ELF-1 (cell line): Measurements from ENCODE around the gene SLC25A10.

Source experiments
- DNase-seq: peaks from one replicate; pipeline ENCODE4 v3.0.0-alpha.2; 2016; ENCODE audit warnings: low read depth, low spot score

Gene SLC25A10

DNA sequence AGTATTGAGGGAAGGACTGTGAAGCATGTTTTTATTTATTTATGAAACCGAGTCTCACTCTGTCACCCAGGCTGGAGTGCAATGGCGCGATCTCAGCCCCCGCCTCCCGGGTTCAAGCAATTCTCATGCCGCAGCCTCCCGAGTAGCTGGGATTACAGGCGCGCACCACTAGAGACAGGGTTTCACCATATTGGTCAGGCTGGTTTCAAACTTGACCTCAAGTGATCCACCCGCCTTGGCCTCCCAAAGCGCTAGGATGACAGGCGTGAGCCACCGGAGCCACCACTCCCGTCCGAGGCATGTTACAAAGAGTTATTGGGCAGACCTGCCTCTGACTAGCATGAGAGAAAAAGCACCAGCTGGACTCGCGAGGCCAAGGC lies 5.9 kb upstream of the SLC25A10 start:
- no peak for DNase-seq

DNA sequence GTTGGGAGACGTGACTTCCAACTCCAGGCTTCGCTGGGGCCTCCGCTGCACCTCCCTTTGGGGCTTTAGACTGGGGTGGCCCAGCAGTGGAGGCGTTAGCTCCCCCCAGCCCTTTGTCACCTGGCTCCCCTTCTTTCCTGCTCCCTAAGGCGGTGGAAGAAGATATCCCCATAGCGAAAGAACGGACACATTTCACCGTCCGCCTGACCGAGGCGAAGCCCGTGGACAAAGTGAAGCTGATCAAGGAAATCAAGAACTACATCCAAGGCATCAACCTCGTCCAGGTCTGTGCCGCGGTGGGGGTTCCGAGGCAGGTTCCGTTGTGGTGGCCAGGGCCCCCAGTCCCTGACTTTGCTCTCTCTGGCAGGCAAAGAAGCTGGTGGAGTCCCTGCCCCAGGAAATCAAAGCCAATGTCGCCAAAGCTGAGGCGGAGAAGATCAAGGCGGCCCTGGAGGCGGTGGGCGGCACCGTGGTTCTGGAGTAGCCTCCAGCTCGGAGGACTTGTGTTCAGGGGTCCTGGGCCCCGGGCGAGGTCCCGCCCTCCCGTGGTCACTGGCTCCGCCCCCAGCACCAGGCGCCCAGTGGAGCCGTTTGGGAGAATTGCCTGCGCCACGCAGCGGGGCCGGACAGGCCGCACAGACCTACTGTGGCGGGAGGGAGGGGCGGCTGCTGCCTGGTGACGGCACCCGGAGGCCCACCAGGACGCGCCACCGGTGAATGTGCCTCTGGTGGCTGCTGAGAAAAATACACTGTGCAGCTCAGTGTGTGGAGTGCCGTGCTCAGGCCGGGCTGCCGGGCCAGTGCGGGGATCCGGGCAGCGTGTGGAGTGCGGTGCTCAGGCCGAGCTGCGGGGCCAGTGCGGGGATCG lies 5.1 kb upstream of the SLC25A10 start:
- DNase-seq, result no peak

DNA sequence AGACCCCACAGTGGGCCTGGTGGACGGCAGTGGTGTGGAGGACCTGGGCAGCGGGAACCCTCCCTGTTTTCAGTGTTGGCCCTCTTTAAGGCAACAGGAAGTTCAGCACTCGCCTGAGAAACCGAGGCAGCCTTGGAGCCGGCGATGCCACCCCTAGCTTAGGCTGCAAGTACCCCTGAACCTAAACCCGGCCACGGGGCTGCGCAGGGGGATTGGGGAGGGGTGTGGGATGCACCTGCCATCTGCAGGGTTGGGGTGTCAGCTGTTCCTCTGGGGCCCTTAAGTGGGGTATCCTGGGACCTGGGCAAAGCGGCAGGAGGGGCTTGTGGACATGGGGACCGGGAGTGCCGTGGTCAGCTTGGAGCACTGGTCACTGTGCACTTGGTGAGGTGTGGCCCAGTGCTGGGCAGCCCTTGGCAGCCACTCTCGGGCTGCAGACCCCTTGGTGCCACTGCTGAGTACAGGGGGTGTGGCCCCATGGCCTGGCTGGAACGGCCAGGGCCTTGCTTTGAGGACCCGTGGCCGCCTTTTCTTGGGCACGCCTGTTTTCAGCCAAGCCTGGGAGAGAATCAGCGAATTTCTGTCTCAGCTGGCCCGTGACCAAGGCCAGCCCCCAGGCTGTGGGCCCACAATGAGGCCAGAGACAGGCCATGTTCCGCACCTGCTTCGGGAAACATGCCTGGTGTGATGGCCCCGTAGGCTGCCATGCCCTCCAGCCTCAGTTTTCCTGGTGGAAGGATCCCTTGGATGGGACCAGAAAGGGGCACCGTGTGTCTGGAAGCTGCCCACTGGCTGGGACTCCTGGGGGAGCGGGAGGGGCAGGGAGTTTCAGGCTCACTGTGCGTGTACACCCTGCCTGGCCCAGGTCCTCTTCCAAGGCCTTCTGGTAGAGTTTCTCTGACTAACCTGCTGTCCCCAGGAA lies 4.1 kb upstream of the SLC25A10 start:
- DNase-seq, result no peak

DNA sequence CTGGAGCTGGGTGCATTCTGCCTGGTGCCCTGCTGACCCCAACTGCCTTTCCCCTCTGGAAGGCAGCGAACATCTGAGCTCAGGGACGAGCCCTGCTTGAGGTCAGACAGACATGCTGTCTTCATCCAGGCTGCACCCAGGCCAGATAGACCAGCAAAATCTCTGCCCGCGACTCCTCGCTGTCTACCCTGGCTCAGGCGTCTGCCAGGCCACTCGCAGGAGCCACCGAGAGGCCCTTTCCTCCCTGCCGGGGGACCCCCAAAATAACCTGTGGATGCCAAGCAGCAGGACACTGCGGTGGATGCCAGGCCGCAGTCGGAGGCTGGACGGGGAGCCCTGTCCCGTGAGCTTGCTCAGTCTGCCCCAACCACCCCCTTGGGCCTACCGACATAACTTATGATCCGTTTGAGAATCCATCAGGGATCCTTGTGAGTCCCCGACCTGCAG lies 3.3 kb upstream of the SLC25A10 start:
- DNase-seq, result no peak

DNA sequence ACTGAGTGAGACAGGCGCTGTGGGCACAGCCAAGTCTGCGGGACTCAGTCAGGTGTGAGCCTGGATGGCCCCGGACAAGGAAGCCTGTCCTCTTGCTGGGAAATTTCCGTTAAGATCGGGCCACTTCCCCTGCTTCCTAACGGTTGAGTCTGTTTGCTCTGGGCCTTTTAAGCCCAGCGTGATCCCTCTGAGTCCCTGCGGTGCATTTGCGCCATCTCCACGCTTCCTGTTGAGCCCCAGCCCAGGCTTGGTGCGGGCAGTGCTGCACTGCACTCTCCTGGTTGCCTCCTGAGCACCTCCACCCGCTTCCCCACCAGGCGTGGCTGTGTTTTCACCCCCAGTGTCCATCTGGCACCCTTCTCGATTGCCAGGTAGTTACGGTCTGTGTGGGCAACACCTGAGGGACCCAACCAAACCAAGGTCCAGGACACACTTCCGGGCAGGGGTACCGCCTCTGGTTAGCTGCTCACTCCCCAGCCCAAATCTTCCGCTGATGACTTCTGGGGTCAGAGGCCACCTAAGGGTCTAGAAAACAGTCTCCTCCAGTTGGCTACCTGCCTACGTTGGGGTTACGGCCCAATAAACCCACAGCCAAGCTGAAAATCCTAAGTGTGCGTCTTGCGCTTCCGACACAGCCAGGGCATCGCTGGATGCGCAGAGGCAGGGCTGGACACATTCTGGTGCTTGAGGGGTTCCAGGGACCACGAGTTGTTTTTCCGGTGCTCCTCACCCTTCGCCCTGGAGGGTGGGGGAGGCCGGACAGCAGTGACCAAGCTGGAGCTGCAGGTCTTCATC lies 1.4 kb upstream of the SLC25A10 start:
- DNase-seq, result peak; percentile 46

DNA sequence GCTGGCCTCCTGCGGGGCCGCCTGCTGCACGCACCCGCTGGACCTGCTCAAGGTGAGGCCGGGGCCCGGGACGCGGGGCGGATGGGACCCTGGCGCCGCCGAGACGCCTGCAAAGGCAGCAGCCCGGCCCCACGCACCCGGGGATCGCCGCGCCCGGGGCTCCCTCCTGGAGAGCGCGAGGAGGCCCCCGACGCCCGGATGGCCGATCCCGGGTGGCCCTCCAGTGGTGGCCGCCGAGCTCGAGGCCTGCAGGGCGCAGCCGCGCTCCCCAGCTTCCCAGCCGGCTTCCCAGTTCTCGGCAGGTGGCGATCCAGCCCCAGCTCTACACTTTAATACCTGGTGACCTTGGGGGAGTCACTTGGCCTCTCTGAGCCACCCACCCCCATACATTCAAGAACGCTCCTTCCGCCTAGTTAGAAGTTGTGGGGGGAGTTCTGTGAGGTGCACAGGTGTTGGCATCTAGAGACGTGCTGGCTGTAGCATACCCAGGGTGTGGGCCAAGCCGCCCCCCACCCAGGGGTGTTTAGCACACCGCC lies 452 bp downstream of the SLC25A10 start:
- DNase-seq, result peak; percentile 36

DNA sequence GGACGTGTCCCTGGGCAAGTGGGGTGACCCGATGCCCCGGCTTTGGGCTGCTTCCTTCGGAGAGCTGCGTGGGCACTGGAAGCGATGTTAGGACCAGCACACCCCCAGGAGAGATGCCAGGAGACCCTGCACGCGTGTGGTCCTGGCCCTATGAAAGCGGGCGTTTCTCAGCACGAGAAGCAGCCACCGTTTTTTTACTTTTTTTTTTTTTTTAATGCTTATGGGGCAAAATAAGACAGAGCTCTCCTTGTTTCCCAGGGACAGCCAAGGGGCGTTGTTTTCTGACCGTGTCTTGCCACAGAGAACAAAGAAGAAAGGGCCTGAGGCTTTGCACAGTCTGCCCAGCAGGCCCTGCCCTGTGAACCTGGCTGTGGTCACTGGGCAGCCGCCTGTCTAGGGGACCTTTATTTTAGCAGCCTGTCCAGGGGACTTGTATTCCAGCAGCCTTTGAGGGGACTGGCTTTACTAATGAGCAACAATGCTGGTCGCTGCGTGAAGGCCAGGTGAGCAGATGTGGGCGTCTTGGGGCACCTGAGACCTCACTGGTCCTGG lies 996 bp downstream of the SLC25A10 start:
- peak; percentile 54 for DNase-seq

DNA sequence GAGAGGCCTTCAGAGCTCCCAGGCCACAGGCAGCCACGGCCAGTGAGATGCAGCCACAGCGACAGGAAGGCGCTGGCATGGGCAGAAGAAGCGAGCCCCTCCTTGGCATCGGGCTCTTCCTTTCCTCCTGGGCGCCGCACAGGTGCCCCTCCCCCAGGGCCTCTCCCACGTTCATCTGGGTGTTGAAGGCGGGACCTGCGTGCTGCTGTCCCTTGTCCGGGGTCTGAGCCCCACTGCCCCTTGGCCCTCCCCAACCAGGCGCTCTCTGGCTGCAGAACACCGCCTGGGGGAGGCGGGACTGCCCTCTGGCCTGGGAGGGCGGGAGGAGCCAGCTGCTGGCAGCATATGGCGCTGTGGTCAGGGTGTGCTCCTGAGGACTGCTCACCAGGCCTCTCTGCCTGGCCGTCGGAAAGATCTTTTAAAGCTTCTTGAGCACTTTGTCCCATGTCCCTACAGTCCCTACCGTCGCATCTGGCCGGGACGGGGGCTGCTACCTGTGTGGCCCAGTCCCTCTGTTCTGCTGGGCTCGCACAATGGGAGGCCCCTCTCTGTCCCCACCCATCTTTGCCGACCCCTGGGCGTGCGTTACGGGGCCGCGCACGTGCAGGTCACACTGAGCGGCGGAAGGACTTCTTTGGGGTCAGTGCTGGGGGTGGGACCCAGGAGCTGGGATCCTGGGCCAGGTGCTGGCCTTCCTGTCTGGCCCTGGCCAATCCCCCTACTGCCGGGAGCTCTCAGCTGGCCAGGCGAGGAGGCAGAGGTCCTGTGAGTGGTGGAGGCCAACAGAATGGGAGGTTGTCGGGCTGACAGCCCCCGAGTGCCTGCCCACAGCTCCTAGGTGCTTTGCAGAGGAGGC lies 1.7 kb downstream of the SLC25A10 start:
- peak; percentile 56 for DNase-seq

DNA sequence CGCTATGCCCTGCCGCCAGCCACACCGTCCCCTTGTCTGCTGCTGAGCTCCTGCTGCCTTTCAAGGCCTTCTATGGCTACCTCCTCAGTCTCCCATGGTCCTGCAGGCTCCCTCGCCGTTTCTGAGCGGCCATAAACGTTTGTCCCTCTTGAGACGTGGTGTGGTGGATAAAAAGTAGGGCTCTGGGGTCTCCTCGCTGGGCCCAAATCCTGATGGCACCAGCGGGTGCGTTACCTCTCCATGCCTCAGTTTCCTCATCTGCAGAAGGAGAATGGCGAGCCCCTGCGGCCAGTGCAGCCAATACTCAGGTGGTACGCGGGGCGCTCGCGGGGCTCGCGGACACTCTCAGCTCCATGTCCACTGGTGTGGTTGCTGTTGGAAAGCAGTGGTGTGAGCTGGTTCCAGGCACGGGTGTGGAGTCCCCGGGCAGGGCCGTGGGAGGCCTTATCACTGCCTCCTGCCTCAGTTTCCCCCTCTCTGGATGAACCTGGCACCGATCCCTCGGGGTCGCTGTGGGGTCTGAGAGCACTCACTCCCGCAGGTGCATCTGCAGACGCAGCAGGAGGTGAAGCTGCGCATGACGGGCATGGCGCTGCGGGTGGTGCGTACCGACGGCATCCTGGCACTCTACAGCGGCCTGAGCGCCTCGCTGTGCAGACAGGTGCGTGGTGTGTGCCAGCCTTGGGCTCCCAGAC lies 2.5 kb downstream of the SLC25A10 start:
- no peak for DNase-seq

DNA sequence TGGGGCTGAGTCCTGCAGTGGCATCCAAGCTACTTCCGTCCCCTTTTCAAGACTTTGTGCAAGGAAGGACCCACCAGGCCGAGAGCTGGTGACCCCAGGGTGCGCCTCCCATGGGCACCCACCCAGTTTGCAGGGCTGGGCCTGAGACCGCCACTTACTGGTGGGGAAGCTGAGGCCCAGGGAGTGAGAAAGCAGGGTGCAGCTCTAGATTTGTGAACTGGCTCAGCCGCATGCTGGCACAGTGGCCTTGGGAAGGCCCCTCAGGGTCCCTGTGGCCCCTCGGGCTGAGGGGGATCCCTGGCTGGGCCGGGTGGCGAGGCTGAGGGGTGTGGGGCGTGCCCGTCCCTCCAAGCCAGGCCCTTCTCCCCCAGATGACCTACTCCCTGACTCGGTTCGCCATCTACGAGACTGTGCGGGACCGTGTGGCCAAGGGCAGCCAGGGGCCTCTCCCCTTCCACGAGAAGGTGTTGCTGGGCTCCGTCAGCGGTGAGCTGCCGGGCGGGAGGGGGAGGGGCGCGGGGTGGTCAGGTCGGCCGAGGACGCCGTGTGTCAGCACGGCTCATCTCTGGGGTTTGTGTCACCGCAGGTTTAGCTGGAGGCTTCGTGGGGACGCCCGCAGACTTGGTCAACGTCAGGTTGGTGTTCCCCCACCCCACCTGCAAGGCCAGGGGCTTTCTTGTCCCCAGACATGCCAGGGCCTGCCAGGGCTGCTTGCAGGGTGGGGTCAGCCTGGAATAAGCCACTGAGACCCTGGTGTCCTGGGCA lies 3.2 kb downstream of the SLC25A10 start:
- no peak for DNase-seq

DNA sequence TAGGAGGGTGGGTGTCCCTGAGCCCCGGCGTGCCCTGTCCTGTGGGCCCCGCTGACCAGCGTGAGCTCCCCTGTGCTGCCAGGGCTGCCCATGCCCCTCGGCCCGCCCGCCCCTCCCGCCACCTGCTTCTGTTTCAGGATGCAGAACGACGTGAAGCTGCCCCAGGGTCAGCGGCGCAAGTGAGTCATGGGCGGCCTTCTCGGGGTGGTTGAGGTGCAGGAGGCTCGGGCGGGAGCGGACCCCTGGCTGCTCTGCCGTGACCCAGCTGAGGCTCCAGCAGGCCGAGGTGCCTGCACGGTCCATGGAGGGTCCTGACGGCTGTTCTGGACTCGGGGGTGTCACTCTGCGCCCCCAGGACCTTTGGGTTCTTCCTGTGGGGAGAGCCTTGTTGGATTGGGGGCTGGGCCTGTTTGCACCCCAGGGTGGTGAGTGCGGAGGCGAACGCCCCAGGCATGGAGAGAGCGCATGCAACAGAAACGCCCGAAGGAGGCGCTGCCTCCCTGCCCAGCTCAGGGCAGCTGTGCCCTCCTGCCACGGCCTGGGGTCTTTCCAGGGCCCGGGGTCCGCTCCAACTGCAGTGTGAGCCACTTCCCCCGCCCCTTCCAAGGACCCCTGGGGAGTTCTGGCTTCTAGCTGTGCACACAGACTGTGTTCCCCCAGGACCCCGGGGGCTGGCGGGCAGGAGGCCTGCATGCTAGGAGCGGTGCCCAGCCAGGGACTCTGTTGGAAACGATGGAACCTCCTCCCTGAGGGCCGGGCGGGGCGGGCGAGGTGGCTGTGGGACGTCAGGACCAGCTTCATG lies 4.0 kb downstream of the SLC25A10 start:
- DNase-seq, result no peak

DNA sequence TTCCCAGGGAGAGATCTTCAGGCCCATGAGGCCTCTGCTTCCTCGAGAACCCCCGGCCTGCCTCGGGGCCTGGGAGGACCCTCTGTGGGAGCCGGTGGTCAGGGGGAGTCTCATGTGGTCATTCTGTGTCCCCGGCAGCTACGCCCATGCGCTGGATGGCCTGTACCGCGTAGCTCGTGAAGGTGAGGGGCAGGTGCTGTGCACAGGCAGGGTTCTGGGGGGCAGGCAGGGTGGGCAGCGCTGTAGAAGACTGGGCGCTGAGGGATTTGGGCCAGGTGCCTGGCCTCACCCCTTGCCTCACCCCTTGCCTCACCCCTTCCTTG lies 4.6 kb downstream of the SLC25A10 start:
- DNase-seq, result no peak

DNA sequence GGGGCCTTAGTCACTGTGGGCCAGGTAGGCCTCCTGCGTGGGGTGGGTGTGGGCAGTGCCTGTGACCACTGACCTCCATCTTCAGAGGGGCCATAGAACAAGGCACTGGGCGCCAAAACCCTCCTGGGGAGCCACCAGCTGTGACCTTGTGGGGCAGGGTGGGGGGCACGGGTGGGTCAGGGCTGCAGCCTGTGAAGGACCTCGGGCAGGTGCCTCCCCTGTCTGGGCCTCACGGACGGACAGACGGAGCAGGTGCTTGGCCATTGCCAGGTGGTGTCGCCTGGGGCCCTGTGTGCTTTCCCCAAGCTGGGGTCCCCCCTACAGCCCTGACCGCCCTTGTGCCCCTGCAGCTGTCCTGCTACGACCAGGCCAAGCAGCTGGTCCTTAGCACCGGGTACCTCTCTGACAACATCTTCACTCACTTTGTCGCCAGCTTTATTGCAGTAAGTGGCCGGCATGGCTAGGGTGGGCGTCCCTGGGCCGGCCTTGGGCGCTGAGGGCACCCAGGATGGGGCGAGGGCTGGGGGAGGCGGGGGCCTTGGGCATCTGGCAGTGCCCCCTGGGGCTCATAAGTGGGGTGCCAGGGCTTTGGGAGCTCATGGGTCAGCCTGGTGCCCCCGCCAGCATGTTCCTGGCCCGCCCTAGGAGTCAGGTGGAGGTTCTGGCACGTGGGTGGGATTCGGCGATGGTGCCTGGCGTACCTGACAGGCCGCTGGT lies 5.1 kb downstream of the SLC25A10 start:
- no peak for DNase-seq

DNA sequence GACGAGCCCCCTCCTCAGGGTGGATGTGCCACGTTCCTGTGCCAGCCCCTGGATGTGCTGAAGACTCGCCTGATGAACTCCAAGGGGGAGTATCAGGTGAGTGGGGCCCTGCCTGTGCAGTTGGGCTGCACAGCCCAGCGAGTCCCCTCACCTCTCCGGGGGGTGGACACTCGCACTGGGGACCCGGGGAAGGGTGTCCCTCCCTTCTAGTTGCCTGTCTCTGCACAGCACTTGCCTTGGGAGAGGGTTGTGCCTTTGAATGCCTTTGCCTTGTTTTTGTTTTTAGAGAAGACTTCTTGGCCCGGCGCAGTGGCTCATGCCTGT lies 5.6 kb downstream of the SLC25A10 start:
- no peak for DNase-seq

DNA sequence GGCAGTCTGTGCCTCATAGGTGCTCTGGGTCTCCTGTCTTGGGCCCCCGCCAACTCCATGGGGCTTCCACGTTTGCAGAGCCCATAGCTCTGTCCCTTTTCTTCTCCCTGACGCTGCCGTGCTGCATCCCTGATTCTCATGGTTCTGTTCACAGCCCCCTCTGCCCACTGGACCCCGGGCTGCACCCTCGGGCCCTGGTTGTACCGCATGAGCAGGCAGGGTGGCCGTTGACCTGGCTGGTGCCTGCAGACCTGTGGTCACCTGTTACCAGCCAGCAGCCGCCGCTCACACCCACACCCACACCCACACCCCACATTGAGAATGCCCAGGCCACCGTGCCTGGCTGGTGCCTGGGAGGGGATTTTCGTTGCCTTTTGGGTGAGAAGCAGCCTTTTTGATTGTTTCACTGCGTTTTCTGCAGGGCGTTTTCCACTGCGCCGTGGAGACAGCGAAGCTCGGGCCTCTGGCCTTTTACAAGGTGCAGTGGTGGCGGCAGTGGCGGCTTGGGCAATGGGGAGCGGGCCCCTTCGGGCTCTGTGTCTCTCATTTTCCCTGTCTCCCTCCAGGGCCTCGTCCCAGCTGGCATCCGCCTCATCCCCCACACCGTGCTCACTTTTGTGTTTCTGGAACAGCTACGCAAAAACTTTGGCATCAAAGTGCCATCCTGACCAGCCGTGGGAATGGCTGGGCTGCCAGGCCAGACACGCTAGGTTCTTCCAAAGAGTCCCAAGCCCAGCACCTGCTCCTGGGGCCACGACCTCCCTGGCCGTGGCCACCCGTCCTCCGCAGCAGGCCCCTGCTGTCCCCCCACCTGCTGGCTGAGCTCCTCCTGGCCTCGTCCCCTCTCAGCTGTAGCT lies 7.6 kb downstream of the SLC25A10 start:
- DNase-seq, result no peak

DNA sequence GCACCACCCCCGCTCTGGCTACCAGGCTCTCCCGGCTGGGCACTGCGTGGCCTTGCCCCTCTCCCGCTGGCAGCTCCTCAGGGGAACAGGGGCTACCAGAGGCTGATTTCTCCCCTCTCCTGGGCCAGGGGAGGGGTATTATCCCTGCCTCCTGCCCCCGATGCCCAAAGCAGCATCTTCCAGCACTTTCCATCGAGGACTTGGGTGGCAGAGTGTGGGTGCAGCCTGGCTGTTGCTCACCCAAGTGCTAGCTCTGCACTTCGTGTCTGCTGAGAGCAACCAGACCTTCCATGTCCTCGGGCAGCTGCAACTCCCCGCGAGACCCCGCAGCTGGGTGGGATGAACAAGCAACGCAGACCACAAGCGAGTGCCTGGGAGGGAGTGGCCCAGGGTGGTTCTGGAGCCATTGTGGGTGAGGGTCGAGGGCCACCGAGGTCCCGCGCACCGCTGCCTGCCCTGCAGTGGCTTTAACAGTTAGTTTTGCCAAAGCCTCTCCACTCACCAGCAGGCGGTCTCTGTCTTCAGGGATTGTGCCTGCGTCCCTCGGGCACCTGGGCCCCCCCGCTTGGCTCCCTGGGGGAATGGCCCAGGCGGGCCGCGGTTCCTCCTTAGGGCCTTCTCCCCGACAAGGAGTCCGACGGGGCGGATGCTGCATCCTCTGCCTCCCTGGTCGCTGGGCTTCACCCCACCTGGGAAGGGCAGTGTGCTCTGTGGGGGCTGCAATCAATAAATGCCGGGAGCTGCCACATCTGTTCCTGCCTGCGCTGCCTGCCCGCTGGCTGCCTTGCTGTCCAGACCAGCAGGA lies 8.4 kb downstream of the SLC25A10 start:
- no peak for DNase-seq
